Astrocyte (in vitro differentiated cells and primary cell): ENCODE measurements around the gene CPA5. TPM values are rescaled to one million over a fixed set of nuclear protein-coding genes. Genes with fewer than 3 reads are reported as not detected.

Source experiments
- DNase-seq: peaks from one replicate; pipeline ENCODE4 v3.0.0-alpha.2; 2010; ENCODE audit warnings: low read depth
- FAIRE-seq: peaks from 2 replicates; lab custom pipeline; 2011; peaks lifted over from hg19 to GRCh38; lab: Jason Lieb, UNC
- H2AFZ ChIP-seq: 2 replicates; pipeline ENCODE4 v1.6.0; 2012; ENCODE audit warnings: low read depth, low read length, inconsistent platforms
- H3K27ac ChIP-seq: 2 replicates; pipeline ENCODE4 v1.5.1; 2011; ENCODE audit warnings: low read depth, low read length, inconsistent platforms
- H3K27me3 ChIP-seq: 2 replicates; pipeline ENCODE4 v1.6.0; 2011; ENCODE audit warnings: low read length, inconsistent platforms; ENCODE audit not compliant: insufficient read depth
- H3K36me3 ChIP-seq: 2 replicates; pipeline ENCODE4 v1.5.1; 2011; ENCODE audit warnings: low read length, inconsistent platforms; ENCODE audit not compliant: insufficient read depth
- H3K4me1 ChIP-seq: 2 replicates; pipeline ENCODE4 v1.5.1; 2011; ENCODE audit warnings: low read length, inconsistent platforms; ENCODE audit not compliant: insufficient read depth
- H3K4me2 ChIP-seq: 2 replicates; pipeline ENCODE4 v1.6.0; 2012; ENCODE audit warnings: low read length, inconsistent platforms
- H3K4me3 ChIP-seq: 2 replicates; pipeline ENCODE4 v1.5.1; 2011; ENCODE audit warnings: low read depth, mild to moderate bottlenecking, low read length, inconsistent platforms; ENCODE audit not compliant: insufficient read depth
- H3K79me2 ChIP-seq: 2 replicates; pipeline ENCODE4 v1.6.0; 2012; ENCODE audit warnings: mild to moderate bottlenecking, low read length, inconsistent platforms; ENCODE audit not compliant: insufficient read depth
- H3K9ac ChIP-seq: 2 replicates; pipeline ENCODE4 v1.6.0; 2012; ENCODE audit warnings: mild to moderate bottlenecking, low read length, inconsistent platforms
- H3K9me3 ChIP-seq: 2 replicates; pipeline ENCODE4 v1.5.1; 2012; ENCODE audit warnings: low read depth, mild to moderate bottlenecking, low read length, inconsistent platforms; ENCODE audit not compliant: insufficient read depth
- H4K20me1 ChIP-seq: 2 replicates; pipeline ENCODE4 v1.6.0; 2012; ENCODE audit warnings: low read length, inconsistent platforms; ENCODE audit not compliant: insufficient read depth
- H3K27ac Mint-ChIP-seq: one replicate; pipeline ENCODE4 v1.8.0; 2021; ENCODE audit warnings: mild to moderate bottlenecking, mixed read lengths; ENCODE audit not compliant: unreplicated experiment
- H3K27me3 Mint-ChIP-seq: one replicate; pipeline ENCODE4 v1.8.0; 2021; ENCODE audit warnings: low read depth, mixed read lengths; ENCODE audit not compliant: unreplicated experiment
- H3K36me3 Mint-ChIP-seq: one replicate; pipeline ENCODE4 v1.8.0; 2021; ENCODE audit warnings: low read depth, mixed read lengths; ENCODE audit not compliant: unreplicated experiment
- H3K4me1 Mint-ChIP-seq: one replicate; pipeline ENCODE4 v1.8.0; 2021; ENCODE audit warnings: low read depth, mixed read lengths; ENCODE audit not compliant: unreplicated experiment
- H3K4me3 Mint-ChIP-seq: one replicate; pipeline ENCODE4 v1.8.0; 2021; ENCODE audit warnings: mild to moderate bottlenecking, moderate library complexity, mixed read lengths; ENCODE audit not compliant: unreplicated experiment
- H3K9me3 Mint-ChIP-seq: one replicate; pipeline ENCODE4 v1.8.0; 2021; ENCODE audit warnings: mild to moderate bottlenecking, mixed read lengths; ENCODE audit not compliant: unreplicated experiment
- EZH2 ChIP-seq: IDR thresholded peaks from 2 replicates; pipeline ENCODE4 v1.6.1; 2012; ENCODE audit warnings: mild to moderate bottlenecking, low read length, inconsistent platforms; ENCODE audit not compliant: insufficient read depth
- total RNA-seq: library from RNA; stranded (reverse); gene quantifications from 2 replicates; pipeline ENCODE4 v1.2.1, GENCODE V29; 2021
- TF ChIP-seq, protein P1 (sequence below): IDR thresholded peaks from 2 replicates; pipeline ENCODE4 v1.5.1; 2011; ENCODE audit warnings: low read depth, mild to moderate bottlenecking, inconsistent platforms, low read length, moderate library complexity; ENCODE audit not compliant: insufficient read depth

CPA5 gene
- total RNA-seq, 1 donor from 2014 or later = not detected

DNA sequence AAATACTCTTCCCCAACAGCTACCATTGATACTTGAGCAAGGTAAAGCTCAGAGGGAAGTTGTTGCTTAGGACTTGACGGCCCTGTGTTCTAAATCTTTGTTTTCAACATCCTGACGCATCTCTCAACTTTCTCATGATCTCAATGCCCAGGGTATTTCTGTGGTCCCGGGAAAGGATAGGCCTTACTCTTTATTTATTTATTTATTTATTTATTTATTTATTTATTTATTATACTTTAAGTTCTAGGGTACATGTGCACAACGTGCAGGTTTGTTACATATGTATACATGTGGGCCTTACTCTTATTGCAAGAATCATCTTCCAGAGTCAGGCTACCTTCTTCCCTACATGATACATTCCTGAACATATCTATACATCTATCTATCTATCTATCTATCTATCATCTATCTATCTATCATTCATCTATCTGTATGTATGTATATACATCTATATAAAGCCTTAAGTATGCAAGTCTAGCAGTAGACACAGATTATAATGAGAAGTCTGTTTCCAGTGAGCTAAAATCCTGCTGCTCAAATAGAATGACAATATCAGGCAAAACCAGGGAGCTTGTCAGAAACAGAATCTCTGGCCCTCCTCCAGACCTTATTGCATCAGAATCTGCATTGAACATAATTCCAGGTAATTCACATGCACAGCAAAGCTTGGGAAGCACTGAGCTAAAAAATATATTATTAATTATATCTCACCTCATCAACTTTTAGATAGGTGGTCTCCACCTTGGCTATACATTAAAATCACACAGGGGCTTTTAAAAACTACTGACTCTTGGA is 12.2 kb upstream of the CPA5 start:
- TF ChIP-seq EZH2 = no peak
- TF ChIP-seq, protein P1, sequence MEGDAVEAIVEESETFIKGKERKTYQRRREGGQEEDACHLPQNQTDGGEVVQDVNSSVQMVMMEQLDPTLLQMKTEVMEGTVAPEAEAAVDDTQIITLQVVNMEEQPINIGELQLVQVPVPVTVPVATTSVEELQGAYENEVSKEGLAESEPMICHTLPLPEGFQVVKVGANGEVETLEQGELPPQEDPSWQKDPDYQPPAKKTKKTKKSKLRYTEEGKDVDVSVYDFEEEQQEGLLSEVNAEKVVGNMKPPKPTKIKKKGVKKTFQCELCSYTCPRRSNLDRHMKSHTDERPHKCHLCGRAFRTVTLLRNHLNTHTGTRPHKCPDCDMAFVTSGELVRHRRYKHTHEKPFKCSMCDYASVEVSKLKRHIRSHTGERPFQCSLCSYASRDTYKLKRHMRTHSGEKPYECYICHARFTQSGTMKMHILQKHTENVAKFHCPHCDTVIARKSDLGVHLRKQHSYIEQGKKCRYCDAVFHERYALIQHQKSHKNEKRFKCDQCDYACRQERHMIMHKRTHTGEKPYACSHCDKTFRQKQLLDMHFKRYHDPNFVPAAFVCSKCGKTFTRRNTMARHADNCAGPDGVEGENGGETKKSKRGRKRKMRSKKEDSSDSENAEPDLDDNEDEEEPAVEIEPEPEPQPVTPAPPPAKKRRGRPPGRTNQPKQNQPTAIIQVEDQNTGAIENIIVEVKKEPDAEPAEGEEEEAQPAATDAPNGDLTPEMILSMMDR = no peak

DNA sequence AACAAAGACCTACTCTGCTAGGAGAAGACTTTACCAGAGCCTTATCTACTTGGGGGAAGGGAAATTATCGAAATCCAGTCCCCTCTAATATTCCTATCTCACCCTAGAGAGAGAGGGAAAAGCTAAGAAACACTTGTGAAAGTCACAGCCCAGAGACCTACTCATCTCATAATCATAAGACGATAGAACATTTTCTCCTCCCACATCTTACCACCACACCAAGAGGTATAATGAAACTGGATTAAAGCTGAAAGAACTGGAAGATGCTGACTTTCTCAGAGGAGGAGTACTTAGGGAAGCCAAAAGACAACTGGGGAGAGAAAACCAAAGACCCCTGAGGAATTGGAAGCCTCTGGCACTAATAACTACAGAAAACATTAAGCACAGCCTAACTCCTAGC is 10.8 kb upstream of the CPA5 start:
- no peak overlapping the region for H3K9ac ChIP-seq
- no peaks in the 10 kb centered on the region for H3K36me3 ChIP-seq
- no peaks in the 10 kb centered on the region for H4K20me1 ChIP-seq
- no peaks in the 10 kb centered on the region for H3K27me3 ChIP-seq
- Mint-ChIP-seq H3K27ac (no peak overlapping the region), H3K4me1 (no peaks in the 10 kb centered on the region), H3K27me3 (peaks cover 2% of the 10 kb centered on the region), H3K9me3 (no peaks in the 10 kb centered on the region), H3K4me3 (no peak overlapping the region), H3K36me3 (no peaks in the 10 kb centered on the region)
- H3K9me3 ChIP-seq = no peaks in the 10 kb centered on the region
- H3K79me2 ChIP-seq = no peaks in the 10 kb centered on the region
- H3K4me3 ChIP-seq = no peak overlapping the region
- no peaks in the 10 kb centered on the region for H3K4me1 ChIP-seq
- H3K27ac ChIP-seq = no peak overlapping the region
- DNase-seq (no peak), FAIRE-seq (no peak)
- no peak overlapping the region for H3K4me2 ChIP-seq
- TF ChIP-seq EZH2 = no peak
- TF ChIP-seq, protein P1 = no peak
- H2AFZ ChIP-seq = no peak overlapping the region

More for the DNA sequence above, 12.2 kb upstream of the CPA5 start:
- Histone ChIP-seq H3K36me3 (no peaks in the 10 kb centered on the region), H3K27me3 (no peaks in the 10 kb centered on the region), H3K79me2 (no peaks in the 10 kb centered on the region), H3K27ac (no peak overlapping the region), H3K4me1 (no peaks in the 10 kb centered on the region), H3K9me3 (no peaks in the 10 kb centered on the region), H3K4me2 (no peak overlapping the region), H3K4me3 (no peak overlapping the region), H3K9ac (no peak overlapping the region), H4K20me1 (no peaks in the 10 kb centered on the region), H2AFZ (no peak overlapping the region)
- no peaks in the 10 kb centered on the region for H3K4me1 Mint-ChIP-seq
- H3K9me3 Mint-ChIP-seq = no peaks in the 10 kb centered on the region
- H3K4me3 Mint-ChIP-seq = no peak overlapping the region
- DNase-seq (no peak), FAIRE-seq (no peak)
- H3K27me3 Mint-ChIP-seq = peaks cover 2% of the 10 kb centered on the region
- no peaks in the 10 kb centered on the region for H3K36me3 Mint-ChIP-seq
- H3K27ac Mint-ChIP-seq = no peak overlapping the region

DNA sequence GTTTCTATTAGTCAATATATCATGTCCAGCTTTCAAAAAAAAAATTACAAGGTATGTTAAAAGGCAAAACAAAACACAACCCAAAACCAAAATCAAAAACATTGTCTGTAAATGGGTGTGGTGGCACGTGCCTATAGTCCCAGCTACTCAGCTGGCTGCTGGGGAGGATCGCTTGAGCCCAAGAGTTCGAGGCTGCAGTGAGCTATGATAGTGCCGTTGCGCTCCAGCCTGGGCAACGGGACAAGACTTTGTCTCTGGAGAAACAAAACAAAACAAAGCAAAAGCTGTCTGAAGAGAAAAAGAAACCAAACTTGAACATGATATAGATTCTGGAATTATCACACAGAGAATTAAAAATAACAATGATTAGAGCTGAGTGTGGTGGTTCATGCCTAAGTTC is 10.3 kb upstream of the CPA5 start:
- H3K27ac ChIP-seq = no peak overlapping the region
- Mint-ChIP-seq H3K9me3 (no peaks in the 10 kb centered on the region), H3K4me3 (no peak overlapping the region), H3K27me3 (peaks cover 2% of the 10 kb centered on the region), H3K27ac (no peak overlapping the region), H3K36me3 (no peaks in the 10 kb centered on the region), H3K4me1 (no peaks in the 10 kb centered on the region)
- H3K79me2 ChIP-seq = no peaks in the 10 kb centered on the region
- no peaks in the 10 kb centered on the region for H4K20me1 ChIP-seq
- no peak overlapping the region for H3K4me2 ChIP-seq
- H3K9me3 ChIP-seq = no peaks in the 10 kb centered on the region
- TF ChIP-seq, protein P1 = no peak
- TF ChIP-seq EZH2 = no peak
- H3K4me3 ChIP-seq = no peak overlapping the region
- H3K27me3 ChIP-seq = no peaks in the 10 kb centered on the region
- H3K36me3 ChIP-seq = no peaks in the 10 kb centered on the region
- H3K9ac ChIP-seq = no peak overlapping the region
- no peaks in the 10 kb centered on the region for H3K4me1 ChIP-seq
- FAIRE-seq (no peak), DNase-seq (no peak)
- H2AFZ ChIP-seq = no peak overlapping the region
